DMS53 (cell line): Measurements from ENCODE around the gene SRRM5.
A peak's percentile ranks its signal among the peaks of the same experiment; 100 is the strongest.
"Not testable (repeated sequence)": the region's sequence is repeated elsewhere in the genome, so short reads cannot be mapped to it uniquely, and the experiment has no call there.

Experiments used
- DNase-seq: peaks from one replicate; lab custom pipeline; 2025; lab: John Stamatoyannopoulos, UW

The SRRM5 gene

GRCh38 chr19:43638214-43638994, 26.5 kb downstream of the SRRM5 start:
- DNase-seq: no peak

DNA sequence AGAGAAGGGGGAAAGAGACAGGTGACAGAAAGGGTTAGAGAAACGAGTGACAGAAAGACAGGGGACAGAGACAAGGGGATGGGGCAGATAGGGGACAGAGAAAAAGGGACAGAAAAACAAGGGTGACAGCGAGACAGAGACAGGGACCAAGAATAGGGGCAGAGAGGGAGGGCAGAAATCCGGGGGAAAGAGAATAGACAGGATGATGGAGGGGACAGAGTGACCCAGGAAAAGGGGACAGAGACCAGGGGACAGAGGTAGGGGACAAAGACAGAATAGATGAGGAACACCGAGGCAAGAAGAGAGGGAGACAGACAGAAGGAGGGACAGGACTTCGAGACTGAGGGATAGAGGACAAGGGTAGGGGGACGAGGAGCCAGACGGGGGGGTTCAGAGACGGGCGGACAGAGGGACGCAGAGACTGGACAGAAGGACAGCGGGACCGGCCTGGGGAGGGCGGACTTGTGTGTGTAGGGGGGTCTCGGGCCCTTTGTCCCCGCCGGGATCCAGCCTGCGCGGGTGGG, 27.2 kb downstream of the SRRM5 start:
- DNase-seq: peak; percentile 47

DNA sequence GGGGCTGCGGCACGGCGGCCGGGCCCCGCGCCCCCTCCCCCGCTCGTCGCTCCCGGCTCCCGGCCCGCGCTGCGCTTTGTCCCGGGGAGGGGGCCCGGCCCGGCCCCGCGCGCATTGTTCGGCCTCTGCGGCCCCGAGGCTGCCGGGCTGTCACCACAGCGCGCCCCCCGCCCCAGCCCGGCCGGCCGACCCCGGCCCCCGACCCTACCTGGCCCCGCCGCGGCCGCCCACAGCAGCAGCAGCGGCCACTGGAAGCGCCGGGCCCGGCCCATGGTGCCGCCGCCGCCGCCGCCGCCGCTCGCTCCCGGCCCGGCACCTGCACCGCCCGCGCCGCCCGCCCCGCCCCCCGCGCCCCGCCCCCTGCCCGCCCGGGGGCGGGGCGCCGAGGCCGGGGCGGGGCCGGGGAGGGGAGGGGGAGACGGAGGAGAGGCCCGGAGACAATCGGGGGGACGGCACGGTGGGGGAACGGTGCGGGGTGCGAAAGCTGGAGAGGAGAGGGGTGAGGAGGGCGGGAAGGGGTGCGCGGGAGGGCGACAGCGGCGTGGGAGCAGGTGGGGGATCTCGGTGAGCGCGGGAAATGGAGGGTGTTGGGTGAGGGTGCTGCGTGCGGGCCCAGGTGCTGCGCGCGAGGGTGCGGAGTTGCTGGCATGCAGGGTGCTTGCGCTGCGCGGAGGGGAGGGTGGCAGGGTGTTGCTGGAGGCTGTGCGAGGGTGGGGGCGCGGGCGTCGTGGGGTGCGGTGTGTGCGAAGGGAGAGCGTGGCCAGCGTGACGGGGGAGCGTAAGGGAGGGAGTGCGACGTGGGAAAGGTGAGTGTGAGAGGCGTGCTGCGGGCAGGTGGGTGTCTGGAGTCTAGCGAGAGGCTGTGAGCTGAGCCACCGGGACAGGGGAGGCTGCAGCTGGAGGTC, 27.9 kb downstream of the SRRM5 start, which contains the start of gene CADM4:
Gene CADM4, minus strand, starts transcription at position 332 of the 905 bp plus-strand sequence. Its CDS starts 60 bp downstream, at position 272.
- DNase-seq: peak; percentile 72

DNA sequence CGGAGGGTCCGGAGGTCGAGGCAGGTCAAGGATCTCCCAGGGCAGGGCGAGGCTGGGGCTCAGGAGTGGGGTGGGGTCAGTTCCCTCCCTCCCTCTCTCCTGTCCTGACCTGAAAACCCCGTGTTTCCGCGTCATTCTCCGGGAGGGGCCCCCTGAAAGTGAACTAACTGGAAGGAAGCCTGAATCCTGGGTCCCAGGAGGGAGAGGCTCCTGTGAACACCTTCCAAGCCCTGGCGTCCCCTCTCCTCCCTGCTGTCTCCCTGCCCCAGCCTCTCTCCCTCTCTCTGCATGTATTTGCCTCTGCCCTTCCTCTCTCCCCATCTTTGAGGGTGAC, 28.5 kb downstream of the SRRM5 start:
- peak; percentile 38 for DNase-seq

GRCh38 chr19:43641333-43641732, 29.4 kb downstream of the SRRM5 start:
- no peak for DNase-seq

DNA sequence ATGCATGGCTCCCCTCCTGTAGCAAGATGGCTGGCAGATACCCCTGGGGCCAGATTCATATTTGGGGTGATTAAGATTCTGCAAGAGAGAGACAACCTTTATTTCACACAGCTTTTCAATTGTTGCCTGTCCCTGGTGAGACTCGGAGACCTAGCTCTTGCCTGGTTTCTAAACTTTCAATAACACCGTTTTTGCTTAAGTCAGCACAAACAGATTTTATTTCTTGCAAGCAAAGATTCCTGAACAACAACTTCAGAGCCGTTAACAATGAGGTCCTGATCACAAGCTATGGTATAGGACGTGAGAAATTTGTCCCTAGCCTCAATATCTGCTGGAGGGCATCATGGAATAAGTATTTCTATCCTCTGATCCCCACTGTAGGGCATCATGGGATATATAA, 30.6 kb downstream of the SRRM5 start:
- no peak for DNase-seq

DNA sequence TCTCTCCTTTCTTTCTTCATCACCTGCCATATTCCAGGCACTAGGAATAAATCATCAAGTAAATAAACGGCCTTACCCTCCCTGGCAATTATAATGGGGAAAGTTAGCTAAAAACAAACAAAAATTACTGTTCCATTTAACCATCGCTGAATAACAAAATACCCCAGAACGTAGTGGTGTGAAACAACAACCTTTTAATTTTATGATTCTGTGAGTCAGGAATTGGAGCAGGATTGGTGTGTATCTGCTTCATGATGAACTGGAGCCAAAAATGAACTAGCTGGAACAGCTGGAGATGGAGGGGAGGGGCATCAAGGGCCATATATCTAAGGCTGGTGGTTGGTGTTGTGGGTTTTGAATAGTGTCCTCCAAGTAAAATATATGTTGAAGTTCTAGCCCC, 31.4 kb downstream of the SRRM5 start:
- no peak for DNase-seq

GRCh38 chr19:43644181-43644580, 32.3 kb downstream of the SRRM5 start:
- DNase-seq: no peak

- DNase-seq: no peak
These were observed 36.7 kb downstream of the SRRM5 start for GRCh38 chr19:43648633-43649032.

- DNase-seq: no peak
These were observed 37.6 kb downstream of the SRRM5 start for GRCh38 chr19:43649514-43649913.

DNA sequence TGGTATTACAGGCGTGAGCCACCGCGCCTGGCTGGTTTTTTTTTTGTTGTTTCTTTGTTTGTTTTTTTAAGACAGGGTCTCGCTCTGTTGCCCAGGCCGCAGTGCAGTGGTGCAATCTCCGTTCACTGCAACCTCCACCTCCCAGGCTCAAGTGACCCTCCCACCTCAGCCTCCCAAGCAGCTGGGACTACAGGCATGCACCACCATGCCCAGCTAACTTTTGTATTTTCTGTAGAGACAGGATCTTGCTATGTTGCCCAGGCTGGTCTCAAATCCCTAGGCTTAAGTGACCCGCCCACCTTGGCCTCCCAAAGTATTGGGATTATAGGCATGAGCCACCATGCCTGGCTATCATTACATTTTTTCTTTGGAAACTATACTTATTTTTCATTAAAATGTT, 38.4 kb downstream of the SRRM5 start:
- DNase-seq: not testable (repeated sequence)

- DNase-seq: peak; percentile 79
These were observed 40.1 kb downstream of the SRRM5 start for GRCh38 chr19:43651758-43652545.

- DNase-seq: no peak
These were observed 40.6 kb downstream of the SRRM5 start for GRCh38 chr19:43652546-43652874.

DNA sequence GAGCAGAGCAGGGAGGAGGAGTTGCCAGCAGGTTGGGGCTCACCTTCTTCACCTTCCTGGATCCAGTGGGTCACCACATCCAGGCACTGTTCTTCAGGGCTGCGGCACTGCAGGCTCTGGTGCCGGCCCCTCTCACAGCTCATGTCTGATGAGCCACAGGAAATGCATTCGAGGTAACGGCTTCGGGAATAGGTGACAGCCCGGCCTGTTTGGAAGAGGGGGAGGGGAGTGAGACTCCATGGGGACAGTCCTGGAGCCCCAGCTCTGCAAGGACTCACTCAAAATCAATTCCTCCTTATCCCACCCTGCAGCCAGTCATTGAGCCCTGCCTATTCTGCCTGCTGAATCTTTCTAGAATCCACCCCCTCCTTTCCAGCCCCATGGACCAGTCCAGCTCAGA, 44.5 kb downstream of the SRRM5 start:
- DNase-seq: no peak

GRCh38 chr19:43658001-43658400, 46.1 kb downstream of the SRRM5 start:
- DNase-seq: no peak

DNA sequence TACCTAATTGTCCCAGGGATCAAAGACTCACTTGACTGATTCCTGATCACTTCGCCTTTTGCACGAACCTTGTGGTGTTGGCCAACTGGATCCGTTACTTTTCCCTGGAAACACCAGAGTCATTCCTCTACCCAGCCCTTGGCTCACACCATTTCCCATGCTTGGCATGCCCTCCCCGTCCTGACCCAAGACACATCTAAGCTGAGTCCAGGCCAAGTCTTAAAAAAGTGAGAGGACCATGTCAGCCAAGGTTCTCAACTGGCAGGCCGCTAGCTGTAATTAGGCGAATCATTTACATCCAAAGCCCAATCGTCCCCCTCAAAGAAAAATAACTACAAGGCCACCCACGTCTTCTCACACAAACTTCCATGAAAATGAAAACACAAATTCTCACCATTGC, 46.6 kb downstream of the SRRM5 start:
- DNase-seq: no peak

DNA sequence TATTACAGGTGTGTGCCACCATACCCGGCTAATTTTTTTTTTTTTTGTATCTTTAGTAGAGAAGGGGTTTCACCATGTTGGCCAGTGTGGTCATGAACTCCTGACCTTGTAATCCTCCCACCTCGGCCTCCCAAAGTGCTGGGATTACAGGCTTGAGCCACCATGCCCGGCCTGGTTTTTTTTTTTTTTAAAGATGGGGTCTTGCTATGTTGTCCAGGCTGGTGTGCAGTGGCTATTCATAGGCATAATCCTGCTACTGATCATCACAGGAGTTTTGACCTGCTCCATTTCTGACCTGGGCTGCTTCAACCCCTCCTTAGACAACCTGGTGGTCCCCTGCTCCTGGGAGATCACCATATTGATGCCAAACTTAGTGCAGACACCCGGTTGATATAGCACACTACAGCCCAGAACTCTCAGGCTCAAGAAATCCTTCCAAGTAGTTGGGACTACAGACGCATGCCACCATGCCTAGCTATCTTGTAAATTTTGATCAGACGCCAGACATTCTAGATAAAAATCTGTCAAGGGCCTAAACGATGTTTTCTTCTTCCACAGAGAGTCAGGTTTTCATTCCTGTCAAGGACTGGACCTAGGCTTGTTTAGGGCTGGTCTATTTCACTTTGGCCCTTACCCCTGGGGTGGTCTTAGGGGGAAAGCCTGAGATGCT, 48.5 kb downstream of the SRRM5 start:
- no peak for DNase-seq

GRCh38 chr19:43660971-43661360, 49.1 kb downstream of the SRRM5 start:
- no peak for DNase-seq

GRCh38 chr19:43662487-43662886, 50.6 kb downstream of the SRRM5 start:
- peak; percentile 57 for DNase-seq

DNA sequence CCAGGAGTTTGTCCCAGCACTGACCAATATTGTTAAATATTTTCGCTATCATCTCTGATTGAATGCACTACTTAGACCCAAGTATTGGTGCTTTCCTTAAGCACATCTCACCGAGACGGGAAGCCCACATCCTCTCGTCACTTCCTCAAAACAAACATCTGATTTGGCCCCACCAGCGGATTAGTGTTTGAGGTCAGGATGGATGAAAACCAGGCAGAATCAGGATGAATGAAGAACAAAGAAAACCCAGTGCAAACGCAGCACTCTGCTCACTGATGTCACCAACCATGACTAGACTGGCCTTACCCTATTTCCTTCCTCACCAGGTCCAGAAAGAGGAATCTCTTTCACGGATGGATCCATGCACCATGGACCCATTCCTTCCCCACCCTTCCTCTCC, 52.1 kb downstream of the SRRM5 start:
- no peak for DNase-seq
